SH-SY5Y (cell line): Measurements from ENCODE around the gene OBP2A.

Experiments
- GATA2 ChIP-seq: IDR thresholded peaks from 2 replicates; pipeline ENCODE4 v1.6.1; 2011; ENCODE audit warnings: mild to moderate bottlenecking, low read depth, low read length
- GATA3 ChIP-seq: IDR thresholded peaks from 2 replicates; pipeline ENCODE4 v1.6.1; 2011; ENCODE audit warnings: low read depth, mild to moderate bottlenecking, low read length, moderate library complexity

DNA sequence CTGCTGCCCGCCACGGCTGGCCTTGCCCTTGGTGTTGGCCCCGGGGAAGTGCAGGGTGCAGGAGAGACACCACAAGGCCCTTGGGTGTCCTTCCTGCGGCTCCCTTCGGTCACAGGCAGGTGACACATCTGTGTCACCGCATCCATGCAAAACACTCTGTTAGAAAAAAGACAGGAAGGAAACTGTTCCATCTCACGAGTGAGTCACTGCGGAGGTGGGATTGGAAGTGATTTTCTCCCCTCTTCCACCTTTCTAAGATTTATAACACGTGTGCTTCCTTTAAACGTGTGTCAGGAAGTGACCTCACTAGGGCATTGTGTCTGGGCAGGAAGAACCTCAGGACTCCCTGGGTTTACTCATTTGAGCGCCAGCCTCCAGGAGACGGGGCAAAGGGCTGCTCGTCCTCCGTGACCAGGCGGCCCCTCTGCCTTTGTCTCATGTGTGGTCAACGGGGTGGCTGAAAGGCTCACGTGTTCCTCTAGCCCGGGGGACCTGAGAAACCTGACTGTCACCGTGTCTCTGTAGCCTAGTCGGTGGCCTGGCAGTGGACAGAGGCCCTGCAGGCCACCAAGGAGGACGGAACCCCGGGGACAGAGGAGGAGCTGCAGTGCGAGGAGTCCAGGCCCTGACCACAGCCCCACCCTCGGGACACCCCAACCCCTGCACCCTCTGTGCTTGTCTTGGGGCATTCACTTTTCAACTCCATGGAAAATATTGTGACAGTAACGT is 29.6 kb upstream of the OBP2A start:
- TF ChIP-seq GATA3 (no peak), GATA2 (no peak)
